ENCODE data around the gene L3MBTL1.

L3MBTL1 gene

GRCh38 chr20:43590392-43591303, 83.2 kb downstream of the L3MBTL1 start, which contains the start of gene IFT52:
IFT52 (plus strand) TSS chr20:43590937; CDS start chr20:43594699, 3,762 bp downstream.
- peak; percentile 91 for DNase-seq
